ENCODE data around the gene OR2M3.
A peak's percentile ranks its signal among the peaks of the same experiment; 100 is the strongest.

Gene OR2M3, protein sequence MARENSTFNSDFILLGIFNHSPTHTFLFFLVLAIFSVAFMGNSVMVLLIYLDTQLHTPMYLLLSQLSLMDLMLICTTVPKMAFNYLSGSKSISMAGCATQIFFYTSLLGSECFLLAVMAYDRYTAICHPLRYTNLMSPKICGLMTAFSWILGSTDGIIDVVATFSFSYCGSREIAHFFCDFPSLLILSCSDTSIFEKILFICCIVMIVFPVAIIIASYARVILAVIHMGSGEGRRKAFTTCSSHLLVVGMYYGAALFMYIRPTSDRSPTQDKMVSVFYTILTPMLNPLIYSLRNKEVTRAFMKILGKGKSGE

GRCh38 chr1:248196965-248197364 is at the start of gene OR2M3:
TSS of gene OR2M3 (plus strand) at chr1:248197265. CDS start at chr1:248203068, 5,803 bp downstream.
- Histone ChIP-seq H3K9me3 (ENCODE audit: low read length) (no peaks in the 10 kb centered on the region), H3K9me2 (ENCODE audit: low read depth, low read length) (no peaks in the 10 kb centered on the region), H3K4me3 (ENCODE audit: low read depth, low read length, poor library complexity, severe bottlenecking) (no peak within 1 kb of the TSS), H3K4me1 (ENCODE audit: insufficient read depth, low read length, severe bottlenecking) (no peaks in the 10 kb centered on the region), H3K27me3 (ENCODE audit: insufficient read depth, low read length) (no peaks in the 10 kb centered on the region), H2AFZ (ENCODE audit: low read length) (no peak within 1 kb of the TSS), H3K27ac (ENCODE audit: low read depth, low read length, poor library complexity, severe bottlenecking) (no peak within 1 kb of the TSS), H3K9ac (ENCODE audit: low read length) (no peak within 1 kb of the TSS), H3K36me3 (ENCODE audit: insufficient read depth, low read length) (no peaks in the 10 kb centered on the region), H3K79me2 (ENCODE audit: insufficient read depth, low read length) (no peaks in the 10 kb centered on the region), H3K4me2 (ENCODE audit: low read length) (no peak within 1 kb of the TSS), H3F3A (ENCODE audit: insufficient read depth, low read length) (no peaks in the 10 kb centered on the region), H4K20me1 (ENCODE audit: insufficient read depth, low read length) (no peaks in the 10 kb centered on the region)
- TF ChIP-seq EZH2 (IDR thresholded peaks at IDR 0.05; ENCODE audit: borderline replicate concordance, low read length) (no peak), CTCF (IDR thresholded peaks at IDR 0.05; ENCODE audit: low read length) (no peak)

- no peaks in the 10 kb centered on the region for H3K36me3 ChIP-seq (ENCODE audit: insufficient read depth, low read length)
- no peak overlapping the region for H3K9ac ChIP-seq (ENCODE audit: low read length)
- no peak overlapping the region for H3K27ac ChIP-seq (ENCODE audit: low read depth, low read length, poor library complexity, severe bottlenecking)
- H4K20me1 ChIP-seq (ENCODE audit: insufficient read depth, low read length), result no peaks in the 10 kb centered on the region
- TF ChIP-seq CTCF (IDR thresholded peaks at IDR 0.05; ENCODE audit: low read length) (peak; percentile 18; the same call in 1 of the 2 replicates), EZH2 (IDR thresholded peaks at IDR 0.05; ENCODE audit: borderline replicate concordance, low read length) (no peak)
- no peaks in the 10 kb centered on the region; the same call in 1 of the 2 replicates for H3K9me2 ChIP-seq (ENCODE audit: low read depth, low read length)
- H3K79me2 ChIP-seq (ENCODE audit: insufficient read depth, low read length), result no peaks in the 10 kb centered on the region
- H3K27me3 ChIP-seq (ENCODE audit: insufficient read depth, low read length), result no peaks in the 10 kb centered on the region
- H3K4me2 ChIP-seq (ENCODE audit: low read length), result no peak overlapping the region
- H3K4me3 ChIP-seq (ENCODE audit: low read depth, low read length, poor library complexity, severe bottlenecking), result no peak overlapping the region
- H3K4me1 ChIP-seq (ENCODE audit: insufficient read depth, low read length, severe bottlenecking), result no peaks in the 10 kb centered on the region
- no peaks in the 10 kb centered on the region for H3K9me3 ChIP-seq (ENCODE audit: low read length)
- H2AFZ ChIP-seq (ENCODE audit: low read length), result no peak overlapping the region
- H3F3A ChIP-seq (ENCODE audit: insufficient read depth, low read length), result no peaks in the 10 kb centered on the region
Measured at GRCh38 chr1:248152056-248152827, 44.8 kb upstream of the OR2M3 start.

- no peaks in the 10 kb centered on the region for H3K9me3 ChIP-seq (ENCODE audit: low read length)
- no peak overlapping the region for H3K27ac ChIP-seq (ENCODE audit: low read depth, low read length, poor library complexity, severe bottlenecking)
- H3K4me2 ChIP-seq (ENCODE audit: low read length), result no peak overlapping the region
- H3K36me3 ChIP-seq (ENCODE audit: insufficient read depth, low read length), result no peaks in the 10 kb centered on the region
- no peaks in the 10 kb centered on the region for H3F3A ChIP-seq (ENCODE audit: insufficient read depth, low read length)
- H3K27me3 ChIP-seq (ENCODE audit: insufficient read depth, low read length), result no peaks in the 10 kb centered on the region
- no peaks in the 10 kb centered on the region for H3K4me1 ChIP-seq (ENCODE audit: insufficient read depth, low read length, severe bottlenecking)
- H4K20me1 ChIP-seq (ENCODE audit: insufficient read depth, low read length), result no peaks in the 10 kb centered on the region
- no peak overlapping the region for H2AFZ ChIP-seq (ENCODE audit: low read length)
- H3K9ac ChIP-seq (ENCODE audit: low read length), result no peak overlapping the region
- no peaks in the 10 kb centered on the region for H3K79me2 ChIP-seq (ENCODE audit: insufficient read depth, low read length)
- TF ChIP-seq EZH2 (IDR thresholded peaks at IDR 0.05; ENCODE audit: borderline replicate concordance, low read length), result no peak
- no peak for TF ChIP-seq CTCF (IDR thresholded peaks at IDR 0.05; ENCODE audit: low read length)
- no peak overlapping the region for H3K4me3 ChIP-seq (ENCODE audit: low read depth, low read length, poor library complexity, severe bottlenecking)
- no peaks in the 10 kb centered on the region; the same call in 1 of the 2 replicates for H3K9me2 ChIP-seq (ENCODE audit: low read depth, low read length)
Measured at GRCh38 chr1:248155927-248156326, 41.1 kb upstream of the OR2M3 start.

Data from OCI-LY1 (cell line).